GM18499 (cell line): ENCODE results near the gene TAS2R42.

Experiments
- ATAC-seq: cut with Tn5 transposase; IDR thresholded peaks from one replicate; pipeline ENCODE4 v1.9.1; 2021; ENCODE audit warnings: moderate number of reproducible peaks; ENCODE audit not compliant: insufficient read depth, unreplicated experiment

The TAS2R42 gene

GRCh38 chr12:11186837-11187236 is at the start of gene TAS2R42:
Gene TAS2R42, minus strand, starts transcription at chr12:11186937. Its CDS starts 0 bp downstream, at chr12:11186937.
- ATAC-seq, result no peak

DNA sequence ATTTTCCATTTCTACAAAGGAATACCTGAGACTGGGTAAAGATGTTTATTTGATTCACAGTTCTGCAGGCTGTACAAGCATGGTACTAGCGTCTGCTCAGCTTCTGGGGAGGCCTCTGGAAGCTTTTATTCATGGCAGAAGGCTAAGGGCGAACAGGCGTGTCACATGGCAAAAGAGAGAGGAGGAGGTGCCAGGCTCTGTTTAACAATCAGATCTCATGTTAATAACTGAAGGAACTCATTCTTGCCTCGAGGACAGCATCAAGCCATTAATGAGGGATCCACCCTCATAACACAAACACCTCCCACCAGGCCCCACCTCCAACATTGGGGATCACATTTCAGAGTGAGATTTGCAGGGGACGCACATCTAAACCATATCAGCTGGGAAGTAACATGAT is 46.8 kb upstream of the TAS2R42 start:
- no peak for ATAC-seq

- ATAC-seq, result no peak
Measured at GRCh38 chr12:11228296-11228879, 41.7 kb upstream of the TAS2R42 start.

GRCh38 chr12:11227373-11227772 is 40.6 kb upstream of the TAS2R42 start:
- ATAC-seq, result no peak

DNA sequence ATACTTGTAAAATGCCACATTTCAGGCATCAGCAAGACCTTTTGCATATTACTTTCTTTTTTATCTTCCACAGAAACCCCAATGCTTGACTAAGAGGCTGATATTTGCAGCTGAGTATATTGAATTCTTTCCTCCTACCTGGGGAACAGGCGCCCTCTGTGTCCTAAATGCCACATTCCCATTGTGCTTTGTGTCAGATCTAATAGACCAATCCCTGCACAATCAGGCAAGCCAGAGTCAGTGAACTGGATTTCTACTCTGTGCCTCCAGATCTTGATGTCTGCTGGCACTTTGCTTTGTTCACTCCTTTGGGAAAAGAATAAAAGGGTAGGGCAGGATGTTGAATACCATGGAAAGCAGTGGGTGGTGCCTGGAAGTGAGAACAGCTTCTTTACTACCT is 22.4 kb upstream of the TAS2R42 start:
- no peak for ATAC-seq

- ATAC-seq, result no peak
Measured at GRCh38 chr12:11204173-11204572, 17.4 kb upstream of the TAS2R42 start.

DNA sequence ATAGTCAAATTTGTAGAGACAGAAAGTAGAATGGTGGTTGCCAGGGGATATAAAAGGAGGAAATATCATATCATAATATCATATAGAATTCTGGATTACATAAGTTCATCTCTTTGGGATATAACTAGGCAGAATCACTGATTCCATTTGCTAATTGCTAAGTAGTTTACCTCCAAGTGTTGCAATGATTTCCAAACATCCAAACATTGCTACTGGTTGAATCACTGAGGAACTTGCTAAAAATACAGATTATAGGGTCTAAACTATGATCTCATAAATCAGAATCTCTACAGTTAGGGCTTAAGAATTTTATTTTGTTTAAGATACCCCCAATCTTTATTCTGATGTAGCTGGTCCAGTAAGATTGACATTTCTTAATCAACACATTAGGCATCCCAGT is 16.1 kb upstream of the TAS2R42 start:
- no peak for ATAC-seq

DNA sequence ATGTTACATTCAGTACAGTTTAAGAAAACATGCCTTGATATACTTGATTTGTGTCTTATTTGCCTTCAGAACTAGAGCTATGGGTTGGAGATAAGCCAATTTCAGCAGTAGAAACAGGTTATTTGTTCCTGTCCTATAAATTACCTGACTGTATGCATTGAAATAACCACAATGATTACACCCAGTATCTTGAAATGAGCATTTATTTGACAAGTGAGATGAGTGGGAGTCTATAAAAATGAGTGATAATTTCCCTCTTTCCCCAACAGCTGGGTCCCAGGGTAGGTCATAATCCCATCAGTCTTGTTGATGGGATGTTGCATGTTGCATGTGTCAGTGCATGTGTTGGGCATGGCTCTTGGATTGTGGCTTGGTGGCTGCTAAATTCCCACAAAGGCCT is 3.7 kb downstream of the TAS2R42 start:
- ATAC-seq, result no peak

GRCh38 chr12:11182529-11182928 is 4.2 kb downstream of the TAS2R42 start:
- no peak for ATAC-seq

- ATAC-seq, result no peak
Measured at GRCh38 chr12:11178250-11178649, 8.5 kb downstream of the TAS2R42 start.

DNA sequence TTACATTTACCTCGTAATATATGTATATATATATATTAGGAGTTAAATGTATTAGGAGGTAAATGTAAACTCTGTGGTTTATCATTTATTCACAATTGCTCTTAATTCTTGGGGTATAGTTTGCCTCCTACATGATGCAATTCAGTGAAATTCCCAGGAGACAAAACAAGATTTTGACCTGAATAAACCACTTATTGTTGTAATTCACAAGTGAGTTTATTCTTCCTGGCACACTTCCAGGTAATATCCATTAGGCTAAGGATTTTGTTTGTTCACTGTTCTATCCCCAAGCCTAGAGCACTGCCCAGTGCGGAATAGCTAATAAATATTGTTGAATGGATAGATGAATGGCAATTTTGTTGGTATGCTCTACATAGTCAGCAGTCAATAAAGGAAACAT is 12.7 kb downstream of the TAS2R42 start:
- no peak for ATAC-seq

GRCh38 chr12:11171969-11172675 is 14.6 kb downstream of the TAS2R42 start:
- ATAC-seq, result no peak

- ATAC-seq, result peak; percentile 95
Measured at GRCh38 chr12:11171145-11171968, 15.4 kb downstream of the TAS2R42 start, which contains the start of gene SMIM10L1. Gene SMIM10L1, plus strand, starts transcription at chr12:11171194. Its CDS starts 163 bp downstream, at chr12:11171357.

DNA sequence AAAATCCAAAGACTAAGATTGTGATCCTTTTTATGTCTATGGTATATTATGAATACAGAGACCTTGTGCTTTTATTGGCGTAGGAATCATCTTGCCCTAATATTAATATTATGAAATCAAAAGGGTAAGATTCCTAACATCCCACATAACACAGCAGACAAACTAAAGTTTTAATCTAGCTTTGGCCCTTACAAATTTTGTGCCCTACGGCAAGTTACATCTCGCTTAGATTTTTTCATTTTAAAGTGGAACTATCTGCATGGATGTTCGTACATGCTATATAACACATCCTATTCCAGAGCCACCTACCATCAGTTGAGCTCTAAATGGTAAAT is 16.0 kb downstream of the TAS2R42 start:
- no peak for ATAC-seq

DNA sequence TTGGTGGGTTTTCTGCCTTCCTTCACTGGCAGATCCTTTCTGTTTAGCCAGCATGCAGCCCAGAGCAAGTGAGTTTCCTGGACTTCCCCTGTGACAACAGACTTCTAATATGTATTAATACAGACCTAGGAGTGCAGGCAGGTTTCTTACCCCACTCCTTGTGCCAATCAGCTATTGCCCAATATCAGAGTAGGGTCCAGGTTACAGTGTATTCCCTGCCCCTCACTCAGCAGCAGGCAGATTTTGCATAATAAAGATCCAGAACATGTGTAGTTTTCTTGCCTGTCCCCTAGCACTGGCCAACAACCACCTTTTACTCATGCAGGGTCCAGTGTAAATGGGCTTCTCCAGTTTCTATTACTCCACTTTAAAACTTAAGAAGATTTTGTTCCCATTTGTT is 20.4 kb downstream of the TAS2R42 start:
- ATAC-seq, result no peak

DNA sequence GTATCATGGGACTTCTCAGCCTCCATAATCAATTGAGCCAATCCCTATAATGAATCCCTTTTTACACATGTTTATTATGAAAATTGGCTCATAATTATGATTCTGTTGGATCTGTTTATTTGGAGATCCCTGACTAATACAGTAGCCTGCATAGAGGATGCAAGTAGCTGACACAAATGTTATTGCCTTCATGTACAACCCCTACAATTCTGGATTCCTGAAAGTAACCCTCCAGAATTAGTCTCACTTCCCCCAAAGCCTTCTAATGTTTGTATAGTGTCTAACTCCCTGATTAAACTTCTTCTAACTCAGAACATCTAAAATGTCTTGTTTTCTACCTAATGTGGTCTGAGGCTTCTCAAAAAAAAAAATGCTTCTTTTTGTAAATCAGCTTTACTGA is 22.4 kb downstream of the TAS2R42 start:
- ATAC-seq, result no peak

- no peak for ATAC-seq
Measured at GRCh38 chr12:11162502-11162901, 24.2 kb downstream of the TAS2R42 start.

DNA sequence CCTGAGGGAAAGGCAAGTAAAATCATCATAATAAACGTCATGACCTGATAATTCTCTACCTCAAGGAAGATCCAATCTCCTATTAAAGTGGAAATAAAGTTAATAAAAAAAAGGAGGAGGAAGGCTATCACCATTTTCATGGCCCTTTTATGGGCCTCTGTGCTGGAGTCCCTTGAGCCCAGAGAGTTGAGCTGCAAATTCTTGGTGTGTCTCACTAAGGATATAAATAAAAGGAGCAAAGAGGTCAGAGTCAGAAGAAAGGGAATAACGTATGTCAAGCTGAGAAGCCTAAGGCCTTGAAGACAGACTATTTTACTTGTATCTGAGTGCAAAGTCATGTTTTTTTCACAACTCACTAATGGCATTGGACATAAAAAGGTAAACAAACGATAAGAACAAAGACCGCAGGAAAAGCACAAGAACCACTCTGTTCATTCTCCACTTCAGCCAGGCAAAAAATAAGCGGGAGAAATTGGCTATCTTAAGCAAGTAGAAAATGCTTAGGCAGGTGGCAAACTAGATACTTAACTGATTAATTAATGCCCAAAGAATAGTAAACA is 27.8 kb downstream of the TAS2R42 start:
- no peak for ATAC-seq

DNA sequence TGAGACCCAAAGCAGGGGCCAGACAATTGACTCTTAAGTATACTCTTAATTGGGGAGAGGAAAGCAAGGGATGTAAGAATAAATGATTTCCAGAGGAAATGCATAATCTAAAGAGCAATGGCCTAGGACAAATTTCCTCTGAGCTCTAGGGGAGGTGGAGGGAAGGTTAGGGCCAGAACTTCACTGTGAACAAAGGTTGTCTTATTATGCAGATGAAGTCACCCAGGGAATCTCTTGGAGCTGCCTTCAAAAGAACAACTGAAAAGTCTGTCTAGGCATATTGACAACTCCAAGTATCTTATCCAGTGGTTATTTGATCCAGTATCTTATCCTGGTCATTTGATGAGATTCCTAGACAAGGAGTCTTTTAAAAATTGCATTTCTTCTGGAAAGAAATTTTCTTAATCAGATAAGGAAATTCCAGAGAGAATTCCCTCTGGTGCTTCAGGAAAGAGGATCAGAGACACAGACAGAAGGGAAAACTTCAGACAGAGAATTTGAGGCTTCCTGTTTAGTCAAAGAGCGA is 32.3 kb downstream of the TAS2R42 start:
- ATAC-seq, result no peak

DNA sequence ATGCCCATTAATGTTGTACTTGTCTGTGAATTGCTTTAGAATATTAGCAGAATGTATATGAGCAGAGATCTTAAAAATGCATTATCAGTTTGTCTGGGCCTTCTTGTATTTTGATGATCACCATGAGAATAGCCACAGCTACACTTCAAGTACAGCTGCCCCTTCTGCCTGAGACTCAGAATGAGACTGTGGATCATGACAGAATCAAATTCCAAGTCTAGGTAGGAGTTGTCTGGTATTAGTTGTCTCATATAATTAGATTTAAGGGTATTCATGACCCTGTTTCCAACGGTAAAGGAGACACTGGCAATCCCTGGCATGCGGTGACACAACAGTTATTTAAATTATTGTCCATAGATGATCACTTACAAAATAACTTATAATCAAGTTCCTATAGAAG is 34.0 kb downstream of the TAS2R42 start:
- no peak for ATAC-seq

GRCh38 chr12:11150832-11151231 is 35.9 kb downstream of the TAS2R42 start:
- ATAC-seq, result no peak
